ENCODE data around the gene ROR1.
A peak's percentile ranks its signal among the peaks of the same experiment; 100 is the strongest.

Gene ROR1

DNA sequence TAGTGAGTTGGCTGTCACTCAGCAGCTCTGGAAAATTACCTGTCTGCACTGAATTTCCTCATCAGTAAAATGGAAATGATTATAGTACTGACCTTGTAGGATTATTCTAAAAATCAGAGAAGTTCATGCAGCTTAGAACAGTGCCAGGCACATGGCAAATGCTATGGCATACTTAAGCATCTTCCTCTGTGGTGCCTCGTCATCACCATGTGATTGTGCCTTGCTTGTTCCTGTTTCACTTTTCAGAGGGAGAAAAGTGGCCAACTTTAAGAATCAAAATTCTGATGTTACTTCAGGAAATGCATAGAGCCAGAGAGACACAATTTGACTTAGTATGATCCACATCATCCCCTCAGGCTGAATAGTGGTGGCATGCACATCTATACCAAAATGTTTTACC lies 203.6 kb downstream of the ROR1 start:
- TF ChIP-seq CTCF (IDR thresholded peaks at IDR 0.05; ENCODE audit: insufficient read depth, low read depth, low read length, missing control alignments) = no peak
- no peak overlapping the region for H3K4me3 ChIP-seq (ENCODE audit: low read length)
- DNase-seq (ENCODE audit: low read depth) = no peak

DNA sequence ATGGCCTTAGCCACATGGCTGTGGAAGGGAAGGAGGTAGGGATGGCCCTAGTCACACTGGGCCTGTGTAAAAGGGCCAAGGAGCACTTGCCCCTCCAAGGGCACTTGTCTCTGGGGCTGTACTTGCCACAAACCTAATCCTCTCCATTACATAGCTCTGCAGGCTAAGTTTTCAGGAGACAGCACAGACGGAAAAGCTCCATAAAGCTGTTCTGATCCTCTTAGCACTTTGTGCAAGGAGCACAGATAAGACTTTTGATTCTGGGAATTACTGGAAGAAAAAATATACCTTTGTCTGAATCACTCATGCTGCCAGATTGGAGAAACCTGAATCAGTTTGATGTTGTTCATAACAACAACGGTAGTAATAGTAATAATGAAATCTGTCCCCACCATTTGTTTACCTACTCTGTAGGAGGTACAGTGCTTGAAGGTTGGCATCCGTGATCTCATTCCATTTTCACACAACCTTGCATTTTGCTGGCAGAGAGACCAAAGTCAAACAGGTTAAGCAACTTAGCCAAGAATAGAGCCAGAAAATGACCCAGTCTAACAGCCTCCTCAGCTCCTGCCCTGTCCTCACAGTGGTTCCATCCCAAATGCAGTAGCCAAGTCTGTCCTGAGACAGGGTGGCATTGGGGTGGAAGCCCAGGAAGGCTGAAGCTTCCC lies 207.1 kb downstream of the ROR1 start:
- no peak for TF ChIP-seq CTCF (IDR thresholded peaks at IDR 0.05; ENCODE audit: insufficient read depth, low read depth, low read length, missing control alignments)
- peak; percentile 86 for DNase-seq (ENCODE audit: low read depth)
- H3K4me3 ChIP-seq (ENCODE audit: low read length) = no peak overlapping the region

- H3K4me3 ChIP-seq (ENCODE audit: low read length) = no peak overlapping the region
Observed at GRCh38 chr1:63981408-63981773, 207.6 kb downstream of the ROR1 start.

DNA sequence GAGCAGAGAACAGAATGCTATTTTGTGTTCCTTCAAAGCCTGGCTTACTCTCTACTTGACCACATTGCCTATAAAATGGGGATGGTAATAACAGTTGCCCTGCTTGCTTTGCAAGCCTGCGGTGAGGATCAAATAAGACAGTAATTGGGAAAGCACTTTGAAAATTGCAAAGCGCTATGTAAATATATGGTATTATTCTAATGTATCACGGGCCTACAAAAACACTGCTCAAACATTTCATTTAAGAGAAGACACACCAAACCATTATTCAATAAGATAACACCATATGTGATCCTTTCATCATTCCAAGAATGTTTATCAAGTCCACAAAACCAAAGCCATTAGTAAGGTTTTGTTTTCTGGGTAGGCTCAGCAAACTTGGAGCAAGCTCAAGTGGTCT lies 208.4 kb downstream of the ROR1 start:
- H3K4me3 ChIP-seq (ENCODE audit: low read length) = no peak overlapping the region
- no peak for DNase-seq (ENCODE audit: low read depth)
- TF ChIP-seq CTCF (IDR thresholded peaks at IDR 0.05; ENCODE audit: insufficient read depth, low read depth, low read length, missing control alignments) = no peak

More at GRCh38 chr1:63981408-63981773, 207.6 kb downstream of the ROR1 start:
- no peak for TF ChIP-seq CTCF (IDR thresholded peaks at IDR 0.05; ENCODE audit: insufficient read depth, low read depth, low read length, missing control alignments)
- DNase-seq (ENCODE audit: low read depth) = peak; percentile 76

GRCh38 chr1:63983391-63984256 lies 209.8 kb downstream of the ROR1 start:
- TF ChIP-seq CTCF (IDR thresholded peaks at IDR 0.05; ENCODE audit: insufficient read depth, low read depth, low read length, missing control alignments) = no peak
- H3K4me3 ChIP-seq (ENCODE audit: low read length) = no peak overlapping the region
- DNase-seq (ENCODE audit: low read depth) = peak; percentile 74

DNA sequence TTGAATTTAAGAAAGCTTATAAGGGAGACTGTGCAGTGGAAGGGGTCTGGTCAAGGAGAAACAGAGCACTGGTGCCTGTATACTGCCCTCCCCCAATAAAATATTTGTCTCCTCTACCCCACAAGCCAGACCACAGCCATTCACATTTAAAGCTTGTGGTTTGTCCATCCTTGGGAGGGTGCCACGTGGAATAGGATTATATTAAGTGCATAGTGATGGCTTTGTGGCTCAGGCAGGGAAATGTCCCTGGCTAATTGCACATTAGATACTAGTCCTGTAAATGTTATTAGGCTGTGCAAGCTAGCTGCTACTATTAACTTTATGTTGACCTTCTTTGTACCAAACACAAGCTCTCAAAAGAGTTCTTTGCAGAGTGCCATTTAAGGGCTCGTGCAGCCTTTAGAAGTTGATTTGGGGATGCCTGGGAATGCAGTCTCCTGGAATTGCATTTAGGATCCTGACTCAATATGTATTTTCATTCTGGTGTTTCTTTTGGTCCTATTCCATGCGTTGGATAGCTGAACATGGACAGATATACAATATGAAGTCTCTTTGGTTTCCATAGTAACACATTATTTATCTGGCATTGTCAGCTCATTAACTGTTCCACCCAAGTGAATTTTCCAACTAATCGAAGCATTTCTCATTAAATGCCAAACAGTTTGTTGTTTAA lies 210.6 kb downstream of the ROR1 start:
- H3K4me3 ChIP-seq (ENCODE audit: low read length) = no peak overlapping the region
- peak; percentile 11 for DNase-seq (ENCODE audit: low read depth)
- TF ChIP-seq CTCF (IDR thresholded peaks at IDR 0.05; ENCODE audit: insufficient read depth, low read depth, low read length, missing control alignments) = no peak

Data from epithelial cell of esophagus (primary cell).